ENCODE results near the gene ETV2. TPM values are rescaled to one million over a fixed set of nuclear protein-coding genes. Genes with fewer than 3 reads are reported as not detected.

The ETV2 gene
- total RNA-seq, 1 experiment from 2014 or later = 1.5 TPM

- Histone ChIP-seq H2AFZ (ENCODE audit: low read depth, low read length, poor library complexity, severe bottlenecking) (no peak overlapping the region), H3K9me3 (ENCODE audit: control insufficient read depth in 1 of 2, insufficient read depth in 1 of 2, low read depth in 1 of 2, low read length in 2 of 2) (no peaks in the 10 kb centered on the region), H3K79me2 (ENCODE audit: insufficient read depth, low read length) (no peaks in the 10 kb centered on the region), H3K27me3 (ENCODE audit: insufficient read depth, low read length) (no peaks in the 10 kb centered on the region), H3K4me2 (ENCODE audit: low read length) (no peak overlapping the region), H3K4me1 (ENCODE audit: control insufficient read depth in 1 of 2, insufficient read depth in 2 of 2, low read length in 2 of 2) (no peaks in the 10 kb centered on the region), H3K27ac (ENCODE audit: low read depth, low read length) (no peak overlapping the region), H3K9ac (ENCODE audit: low read length) (no peak overlapping the region), H3K9me2 (ENCODE audit: insufficient read depth) (no peaks in the 10 kb centered on the region), H3K4me3 (replicated peaks in 1 of 2; ENCODE audit: low read depth in 1 of 2, low read length in 2 of 2) (no peak overlapping the region), H4K20me1 (ENCODE audit: insufficient read depth) (no peaks in the 10 kb centered on the region), H3K36me3 (ENCODE audit: control insufficient read depth in 1 of 2, insufficient read depth in 2 of 2, low read length in 2 of 2) (no peaks in the 10 kb centered on the region)
- DNase-seq (ENCODE audit: low read depth, low spot score) (no peak), ATAC-seq (no peak)
- no TSS peak for BruUV-seq (replicated peaks)
- ChIA-PET POLR2A (interaction anchor here (0.6 to 1.7 kb wide), 2 partner anchors 10 to 16 kb away, joined by 3 to 8 read pairs; partner anchors contain the start of gene COX6B1), CTCF (interaction anchor here (1.0 kb wide), 1 partner anchor 10 kb away, joined by 4 read pairs; no protein-coding TSS in a partner anchor), RAD21 (ENCODE audit: low non-redundant PET in 1 of 2, low total read pairs in 2 of 2, uncharacterized antibody in 2 of 2, unreplicated experiment in 2 of 2) (no interaction called here)
- no peak for TF ChIP-seq CBX3 (IDR thresholded peaks at IDR 0.05; ENCODE audit: low read depth)
- TF ChIP-seq ATF3 (IDR thresholded peaks at IDR 0.05) = no peak
- TF ChIP-seq FOSL1 (IDR thresholded peaks at IDR 0.05; ENCODE audit: low read depth) = no peak
- no peak for TF ChIP-seq POLR2A (IDR thresholded peaks at IDR 0.05; ENCODE audit: borderline replicate concordance, extremely low read depth, insufficient read depth, insufficient read length)
- no peak for TF ChIP-seq YY1 (IDR thresholded peaks at IDR 0.05; ENCODE audit: extremely low read depth, insufficient replicate concordance, low read depth, low read length)
- no peak for TF ChIP-seq ELF1 (IDR thresholded peaks at IDR 0.05; ENCODE audit: borderline replicate concordance, low read depth)
- TF ChIP-seq EZH2 (IDR thresholded peaks at IDR 0.05) = no peak
- TF ChIP-seq MAX (IDR thresholded peaks at IDR 0.05) = no peak
- no peak for TF ChIP-seq ZFX (IDR thresholded peaks at IDR 0.05)
- TF ChIP-seq EZH2phosphoT487 (IDR thresholded peaks at IDR 0.05; ENCODE audit: borderline replicate concordance) = no peak
- no peak for TF ChIP-seq ZBTB33 (IDR thresholded peaks at IDR 0.05; ENCODE audit: extremely low read depth, insufficient replicate concordance, low read length)
- no peak for TF ChIP-seq EGR1 (IDR thresholded peaks at IDR 0.05; ENCODE audit: low read depth)
- no peak for TF ChIP-seq CTCF (IDR thresholded peaks at IDR 0.05 in 2 of 3, conservative IDR thresholded peaks at IDR 0.05 in 1 of 3; ENCODE audit: borderline replicate concordance in 1 of 3, insufficient read depth in 1 of 3, low read depth in 2 of 3, low read length in 2 of 3)
- TF ChIP-seq POLR2AphosphoS5 (IDR thresholded peaks at IDR 0.05; ENCODE audit: low read depth, low read length) = no peak
- intact Hi-C loops (cut with micrococcal nuclease) = no loop called here
Observed at GRCh38 chr19:35663981-35664380, 22.4 kb downstream of the ETV2 start.

All from HCT116 (cell line).